NCI-H187 (cell line): Measurements from ENCODE around the gene C7orf25.

Experiments
- DNase-seq, 2 experiments: peaks; one replicate each; lab custom pipeline; 2025; lab: John Stamatoyannopoulos, UW

The C7orf25 gene

GRCh38 chr7:42911454-42912447 is at the start of gene C7orf25:
C7orf25 (minus strand) TSS chr7:42912070; CDS start chr7:42910900, 1,170 bp downstream.
- DNase-seq: peak; percentile 89 to 93

GRCh38 chr7:42961170-42961569 is 49.3 kb upstream of the C7orf25 start:
- no peak for DNase-seq

- no peak for DNase-seq
Observed at GRCh38 chr7:42960762-42961161, 48.9 kb upstream of the C7orf25 start.

GRCh38 chr7:42959549-42959948 is 47.7 kb upstream of the C7orf25 start:
- no peak for DNase-seq

- DNase-seq: no peak
Observed at GRCh38 chr7:42956062-42956461, 44.2 kb upstream of the C7orf25 start.

- DNase-seq: no peak
Observed at GRCh38 chr7:42953994-42954393, 42.1 kb upstream of the C7orf25 start.

- no peak for DNase-seq
Observed at GRCh38 chr7:42952328-42952727, 40.5 kb upstream of the C7orf25 start.

GRCh38 chr7:42950417-42950816 is 38.5 kb upstream of the C7orf25 start:
- no peak for DNase-seq

- no peak for DNase-seq
Observed at GRCh38 chr7:42947521-42947920, 35.7 kb upstream of the C7orf25 start.

- no peak for DNase-seq
Observed at GRCh38 chr7:42946627-42946950, 34.7 kb upstream of the C7orf25 start.

- no peak for DNase-seq
Observed at GRCh38 chr7:42945821-42946626, 34.2 kb upstream of the C7orf25 start.

- peak; percentile 25 to 48 for DNase-seq
Observed at GRCh38 chr7:42940985-42941847, 29.3 kb upstream of the C7orf25 start.

- no peak for DNase-seq
Observed at GRCh38 chr7:42939457-42940240, 27.8 kb upstream of the C7orf25 start.

- no peak for DNase-seq
Observed at GRCh38 chr7:42935861-42936260, 24.0 kb upstream of the C7orf25 start.

- no peak for DNase-seq
Observed at GRCh38 chr7:42934291-42934690, 22.4 kb upstream of the C7orf25 start.

GRCh38 chr7:42932811-42933591 is 21.1 kb upstream of the C7orf25 start:
- no peak for DNase-seq

- DNase-seq: peak; percentile 90 to 91
Observed at GRCh38 chr7:42931834-42932651, 20.2 kb upstream of the C7orf25 start, which contains the start of the genes MRPL32 and PSMA2. MRPL32 (plus strand) TSS chr7:42932376; CDS start chr7:42932387, 11 bp downstream. PSMA2 (minus strand) TSS chr7:42932174; CDS start chr7:42932158, 16 bp downstream.

- DNase-seq: no peak
Observed at GRCh38 chr7:42931447-42931833, 19.6 kb upstream of the C7orf25 start.

GRCh38 chr7:42930889-42931288 is 19.0 kb upstream of the C7orf25 start:
- no peak for DNase-seq
